GM12878 (cell line): ENCODE data around the gene UBE2QL1. TPM values are rescaled to one million over a fixed set of nuclear protein-coding genes. Genes with fewer than 3 reads are reported as not detected.

ENCODE experiments used
- ATAC-seq: fragments of 200-7000 bp; cut with Tn5 transposase; 3 replicates; pipeline ENCODE4 v1.9.1; 2020; ENCODE audit warnings: mild to moderate bottlenecking, moderate library complexity
- BruUV-seq: library from RNA; stranded (reverse); fragments of 400-500 nt; replicated peaks from 2 replicates; lab custom pipeline; 2021; lab: Mats Ljungman, UMichigan
- CTCF ChIA-PET: fragments of 300-600 bp; sonication (Branson Sonifier 250); formaldehyde crosslinking; extraction: SDS; loops from one replicate; lab custom pipeline; 2021; ENCODE audit warnings: inconsistent platforms; lab: Yijun Ruan, JAX
- POLR2A ChIA-PET: fragments of 350-600 bp; formaldehyde crosslinking; extraction: SDS; loops from one replicate; lab custom pipeline; 2021; ENCODE audit warnings: inconsistent platforms; lab: Charles Lee
- RAD21 ChIA-PET: fragments of 300-600 bp; sonication (Branson Sonifier 250); formaldehyde crosslinking; loops from one replicate; lab custom pipeline; 2023; ENCODE audit warnings: antibody characterized with exemption; ENCODE audit not compliant: unreplicated experiment; lab: Charles Lee
- SMC1A ChIA-PET: fragments of 300-600 bp; sonication (Branson Sonifier 250); formaldehyde crosslinking; loops from one replicate; lab custom pipeline; 2023; ENCODE audit not compliant: unreplicated experiment, uncharacterized antibody; lab: Charles Lee
- DNase-seq: peaks from one replicate; pipeline ENCODE4 v3.0.0-alpha.2; 2011; ENCODE audit warnings: low read depth, low spot score
- FAIRE-seq: peaks from 3 replicates; lab custom pipeline; 2011; peaks lifted over from hg19 to GRCh38; lab: Jason Lieb, UNC
- H2AFZ ChIP-seq: 2 replicates; pipeline ENCODE4 v1.6.0; 2011; ENCODE audit warnings: low read depth, low read length, control low read depth; ENCODE audit not compliant: control insufficient read depth
- H3K27ac ChIP-seq: 2 replicates; pipeline ENCODE4 v1.5.1; 2011; ENCODE audit warnings: control low read depth; ENCODE audit not compliant: control insufficient read depth, insufficient read depth
- H3K27me3 ChIP-seq, 2 experiments: replicated peaks in 1 of 2; 2 replicates each; pipeline versions ENCODE4 v1.6.0 to v1.6.1; 2011; ENCODE audit warnings: low read length in 1 of 2; ENCODE audit not compliant: control insufficient read depth in 2 of 2, insufficient read depth in 2 of 2
- H3K36me3 ChIP-seq, 2 experiments: 2 replicates each; pipeline ENCODE4 v1.5.1; 2011; ENCODE audit warnings: low read length in 1 of 2; ENCODE audit not compliant: control insufficient read depth in 2 of 2, insufficient read depth in 2 of 2
- H3K4me1 ChIP-seq: 2 replicates; pipeline ENCODE4 v1.6.1; 2011; ENCODE audit warnings: mild to moderate bottlenecking, low read length, moderate library complexity, mixed read lengths; ENCODE audit not compliant: control insufficient read depth, insufficient read depth
- H3K4me2 ChIP-seq: 2 replicates; pipeline ENCODE4 v1.6.0; 2011; ENCODE audit warnings: control low read depth; ENCODE audit not compliant: control insufficient read depth, insufficient read depth
- H3K4me3 ChIP-seq: fragments of 200-600 bp; sonication (generic); 2 replicates; pipeline ENCODE4 v1.5.1; 2016
- H3K79me2 ChIP-seq: 2 replicates; pipeline ENCODE4 v1.6.0; 2011; ENCODE audit warnings: low read length; ENCODE audit not compliant: control insufficient read depth, insufficient read depth
- H3K9ac ChIP-seq: 2 replicates; pipeline ENCODE4 v1.8.0; 2011; ENCODE audit warnings: low read length, control low read depth, mixed read lengths; ENCODE audit not compliant: control insufficient read depth, insufficient read depth
- H3K9me3 ChIP-seq: replicated peaks from 3 replicates; pipeline ENCODE4 v1.5.1; 2011; ENCODE audit warnings: mild to moderate bottlenecking, low read length; ENCODE audit not compliant: control insufficient read depth, insufficient read depth
- H4K20me1 ChIP-seq: 2 replicates; pipeline ENCODE4 v1.6.0; 2011; ENCODE audit not compliant: control insufficient read depth, insufficient read depth
- BACH1 ChIP-seq: fragments of 450-650 bp; IDR thresholded peaks from 2 replicates; pipeline ENCODE4 v1.6.1; 2017; ENCODE audit warnings: mild to moderate bottlenecking, borderline replicate concordance
- CEBPB ChIP-seq, 2 experiments: fragments of 150-350 bp in 1 of 2; IDR thresholded peaks; 2 replicates each; pipeline ENCODE4 v1.6.1; 2012 to 2014; ENCODE audit warnings: low read depth in 2 of 2, low read length in 2 of 2, borderline replicate concordance in 1 of 2, inconsistent platforms in 1 of 2
- KLF5 ChIP-seq: fragments of 450-650 bp; IDR thresholded peaks from 2 replicates; pipeline ENCODE4 v1.6.1; 2014; ENCODE audit warnings: mild to moderate bottlenecking; ENCODE audit not compliant: partially characterized antibody
- RAD21 ChIP-seq: IDR thresholded peaks from 2 replicates; pipeline ENCODE4 v1.6.1; 2011; ENCODE audit warnings: mild to moderate bottlenecking, low read depth, low read length, moderate library complexity; ENCODE audit not compliant: insufficient read depth
- SMAD5 ChIP-seq: IDR thresholded peaks from 2 replicates; pipeline ENCODE4 v1.6.1; 2016; ENCODE audit warnings: antibody characterized with exemption, low read depth
- TAF1 ChIP-seq: IDR thresholded peaks from 2 replicates; pipeline ENCODE4 v1.6.1; 2011; ENCODE audit warnings: mild to moderate bottlenecking, low read depth, low read length, borderline replicate concordance
- TCF12 ChIP-seq: IDR thresholded peaks from 2 replicates; pipeline ENCODE4 v1.6.1; 2011; ENCODE audit warnings: low read depth, mild to moderate bottlenecking, low read length
- whole genome bisulfite sequencing: methylation state at CpG from one replicate; pipeline ENCODE4 v1.1.6; 2016; ENCODE audit warnings: low lambda C conversion rate; ENCODE audit not compliant: insufficient replicate concordance, insufficient coverage; ENCODE audit errors: missing lambda C conversion rate; 5-methylcytosine and 5-hydroxymethylcytosine counted together
- in situ Hi-C: fragments of 300-500 bp; cut with MboI; formaldehyde crosslinking; loops from 9 replicates; pipeline ENCODE4 v1.14.3; 2018; ENCODE audit warnings: mixed read lengths
- intact Hi-C: fragments of 100-400 bp; cut with micrococcal nuclease; formaldehyde crosslinking; loops from one replicate; pipeline ENCODE4 v1.14.2; 2022; ENCODE audit not compliant: unreplicated experiment
- polyA plus RNA-seq, 11 experiments: library from polyadenylated mRNA; depleted of rRNA in 4 of 11; unstranded in 6 of 11; stranded (reverse) in 5 of 11; fragments of >200 nt; fragmentation: Nextera tagmentation in 4 of 11; fragmentation: Illumina TruSeq in 1 of 11; extraction: Ambion mirVana in 4 of 11; extraction: Trizol in 1 of 11; gene quantifications; 1 replicate in 1 of 11; 2 replicates in 10 of 11; pipeline versions ENCODE4 v1.2.1 to v1.2.3, GENCODE V29; 2011 to 2016; ENCODE audit warnings: inconsistent platforms in 2 of 11, missing spikeins in 2 of 11, low read depth in 1 of 11
- total RNA-seq, 4 experiments: library from RNA; depleted of rRNA in 3 of 4; stranded (reverse); fragments of >200 nt in 3 of 4; fragmentation: Illumina TruSeq in 1 of 4; extraction: Trizol in 1 of 4; gene quantifications; 2 replicates each; pipeline versions ENCODE4 v1.2.1 to v1.2.3, GENCODE V29; 2013 to 2021
- TF ChIP-seq, protein P1 (sequence below): fragments of 450-650 bp; IDR thresholded peaks from 2 replicates; pipeline ENCODE4 v1.6.1; 2017; ENCODE audit warnings: mild to moderate bottlenecking

Gene UBE2QL1
- total and polyA plus RNA-seq, 10 of the 15 experiments (the other 5 are each of a cell fraction or from before 2014, with no cell fraction given), result 0.03 to 0.62 (median 0.04) TPM; not detected in 6

GRCh38 chr5:6467591-6467990, 18.9 kb downstream of the UBE2QL1 start:
- Histone ChIP-seq H3K4me2 (no peak overlapping the region), H3K27me3 (no peaks in the 10 kb centered on the region), H4K20me1 (no peaks in the 10 kb centered on the region), H3K79me2 (no peaks in the 10 kb centered on the region), H3K9me3 (no peaks in the 10 kb centered on the region; the same call in 2 of the 3 replicates), H3K27ac (no peak overlapping the region), H3K36me3 (no peaks in the 10 kb centered on the region), H3K9ac (no peak overlapping the region), H2AFZ (no peak overlapping the region), H3K4me1 (no peaks in the 10 kb centered on the region), H3K4me3 (no peak overlapping the region)
- no peak for TF ChIP-seq RAD21
- no peak for TF ChIP-seq TAF1
- TF ChIP-seq SMAD5, result no peak
- no peak for TF ChIP-seq KLF5
- TF ChIP-seq, protein P1, sequence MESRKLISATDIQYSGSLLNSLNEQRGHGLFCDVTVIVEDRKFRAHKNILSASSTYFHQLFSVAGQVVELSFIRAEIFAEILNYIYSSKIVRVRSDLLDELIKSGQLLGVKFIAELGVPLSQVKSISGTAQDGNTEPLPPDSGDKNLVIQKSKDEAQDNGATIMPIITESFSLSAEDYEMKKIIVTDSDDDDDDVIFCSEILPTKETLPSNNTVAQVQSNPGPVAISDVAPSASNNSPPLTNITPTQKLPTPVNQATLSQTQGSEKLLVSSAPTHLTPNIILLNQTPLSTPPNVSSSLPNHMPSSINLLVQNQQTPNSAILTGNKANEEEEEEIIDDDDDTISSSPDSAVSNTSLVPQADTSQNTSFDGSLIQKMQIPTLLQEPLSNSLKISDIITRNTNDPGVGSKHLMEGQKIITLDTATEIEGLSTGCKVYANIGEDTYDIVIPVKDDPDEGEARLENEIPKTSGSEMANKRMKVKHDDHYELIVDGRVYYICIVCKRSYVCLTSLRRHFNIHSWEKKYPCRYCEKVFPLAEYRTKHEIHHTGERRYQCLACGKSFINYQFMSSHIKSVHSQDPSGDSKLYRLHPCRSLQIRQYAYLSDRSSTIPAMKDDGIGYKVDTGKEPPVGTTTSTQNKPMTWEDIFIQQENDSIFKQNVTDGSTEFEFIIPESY, result no peak
- no peak for TF ChIP-seq TCF12
- no peak for TF ChIP-seq BACH1
- no peak for TF ChIP-seq CEBPB (IDR thresholded peaks at IDR 0.05; ENCODE audit: borderline replicate concordance in 1 of 2, low read depth in 2 of 2, low read length in 2 of 2)
- ChIA-PET RAD21 (no interaction called here), POLR2A (interaction anchor here (0.6 kb wide), 1 partner anchor 10 kb away, joined by 4 read pairs; no protein-coding TSS in a partner anchor), SMC1A (no interaction called here), CTCF (no interaction called here)
- no peak for ATAC-seq
- intact Hi-C loops, result no loop called here
- WGBS, result 75% methylated on average over 7 of the region's 10 CpGs
- no peak for DNase-seq
- FAIRE-seq, result no peak
- no TSS peak for BruUV-seq
- in situ Hi-C loops, result no loop called here
